ENCODE results near the gene PCDH15.

DNA sequence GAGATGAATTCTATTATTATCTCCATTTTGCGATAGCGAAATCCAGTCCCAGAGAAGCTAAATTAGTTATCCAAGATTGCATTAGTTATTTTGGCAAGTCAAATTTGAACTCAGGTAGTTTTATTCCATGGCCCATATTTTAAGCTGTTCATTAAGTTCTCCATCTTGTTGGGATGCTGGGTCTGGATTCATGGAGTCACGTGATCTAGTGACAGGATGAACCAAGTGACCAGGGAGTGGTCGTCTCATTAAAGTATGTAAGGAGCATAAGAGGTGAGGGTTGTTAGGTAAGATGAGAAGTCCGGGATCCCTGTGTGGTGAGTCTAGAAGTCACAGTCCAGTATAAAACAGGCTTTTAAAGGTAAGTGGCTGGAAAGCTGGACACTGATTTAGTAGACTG, 740.5 kb downstream of the PCDH15 start:
- TF ChIP-seq YY1 (IDR thresholded peaks at IDR 0.05; ENCODE audit: insufficient read depth, insufficient read length) = no peak
- no peak for TF ChIP-seq SUZ12 (IDR thresholded peaks at IDR 0.05; ENCODE audit: extremely low read depth, insufficient read depth, insufficient read length)
- no peak for TF ChIP-seq ZNF274 (IDR thresholded peaks at IDR 0.05; ENCODE audit: low read depth, low read length)

Measured in NT2/D1 (cell line).